Epithelial cell of prostate (primary cell): ENCODE data around the gene PTPRM.

Experiments used
- DNase-seq: peaks from one replicate; pipeline ENCODE4 v3.0.0-alpha.2; 2011; ENCODE audit warnings: low read depth, low spot score
- H3K27ac ChIP-seq: fragments of 450-650 bp; 2 replicates; pipeline ENCODE4 v1.5.1; 2017; ENCODE audit warnings: mild to moderate bottlenecking

The PTPRM gene

GRCh38 chr18:7824970-7825369 is 257.9 kb downstream of the PTPRM start:
- no peak overlapping the region for H3K27ac ChIP-seq
- no peak for DNase-seq

DNA sequence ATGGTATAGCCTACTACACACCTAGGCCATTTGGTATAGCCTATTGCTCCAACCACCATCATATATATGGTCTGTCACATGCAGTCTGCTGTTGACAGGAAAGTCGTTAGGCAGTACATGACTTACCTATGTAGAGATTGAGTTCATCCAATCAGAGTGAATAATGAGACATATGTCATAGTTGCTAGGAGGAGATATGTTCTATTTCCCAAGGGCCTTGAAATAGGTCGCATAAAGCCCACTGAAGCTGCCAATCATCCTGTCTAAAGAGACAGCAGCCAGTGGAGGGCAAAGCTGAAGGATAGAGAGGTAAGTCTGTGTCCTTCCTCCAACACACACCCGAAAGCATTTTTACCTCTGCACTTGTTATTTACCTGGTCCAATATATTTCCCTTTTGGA is 263.4 kb downstream of the PTPRM start:
- H3K27ac ChIP-seq: no peak overlapping the region
- no peak for DNase-seq

GRCh38 chr18:7839548-7839947 is 272.4 kb downstream of the PTPRM start:
- H3K27ac ChIP-seq: no peak overlapping the region
- DNase-seq: no peak

GRCh38 chr18:7840411-7840810 is 273.3 kb downstream of the PTPRM start:
- H3K27ac ChIP-seq: no peak overlapping the region
- DNase-seq: no peak

DNA sequence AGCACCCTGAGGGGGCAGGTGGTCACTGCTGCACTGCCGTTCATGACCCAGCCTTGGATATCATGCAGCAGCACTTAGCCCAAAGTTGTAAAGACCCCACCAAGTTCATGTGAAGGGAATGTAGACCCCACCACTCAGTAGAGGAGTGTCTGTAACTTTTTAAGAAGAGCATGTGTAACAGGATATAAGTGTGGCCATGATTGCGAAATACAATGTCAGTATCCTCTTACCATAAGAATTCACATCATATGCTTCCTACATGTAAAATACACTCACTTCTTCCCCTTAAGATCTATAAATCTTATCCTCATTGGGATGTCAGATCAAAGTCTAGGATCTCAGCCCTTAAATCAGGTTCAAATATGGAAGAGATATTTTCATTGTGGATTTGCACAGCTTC is 276.9 kb downstream of the PTPRM start:
- DNase-seq: peak; percentile 14

DNA sequence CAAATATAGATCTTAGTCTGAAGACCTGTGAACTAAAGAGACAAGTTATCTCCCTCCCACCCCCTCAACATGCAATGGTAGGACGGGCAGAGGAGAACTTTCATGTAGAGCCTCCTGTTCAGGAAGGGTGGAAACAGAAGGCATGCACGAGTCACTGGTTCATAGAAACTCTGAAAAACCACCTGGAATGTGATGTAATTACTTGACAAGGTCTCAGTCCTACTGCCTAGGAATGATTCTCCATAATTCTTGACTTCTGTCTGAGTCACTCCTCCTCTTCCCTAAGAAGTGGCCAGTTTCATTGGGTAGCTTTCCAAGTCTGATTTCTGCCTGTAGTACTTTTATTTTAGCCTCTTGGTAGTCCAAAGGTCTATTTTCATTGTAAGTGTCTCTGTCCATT is 277.3 kb downstream of the PTPRM start:
- peak overlapping the region; percentile 82 for H3K27ac ChIP-seq

More for the DNA sequence above, 276.9 kb downstream of the PTPRM start:
- H3K27ac ChIP-seq: peak overlapping the region; percentile 82

GRCh38 chr18:7846335-7846734 is 279.2 kb downstream of the PTPRM start:
- DNase-seq: no peak
- H3K27ac ChIP-seq: no peak overlapping the region

More for the DNA sequence above, 277.3 kb downstream of the PTPRM start:
- peak; percentile 67 for DNase-seq

DNA sequence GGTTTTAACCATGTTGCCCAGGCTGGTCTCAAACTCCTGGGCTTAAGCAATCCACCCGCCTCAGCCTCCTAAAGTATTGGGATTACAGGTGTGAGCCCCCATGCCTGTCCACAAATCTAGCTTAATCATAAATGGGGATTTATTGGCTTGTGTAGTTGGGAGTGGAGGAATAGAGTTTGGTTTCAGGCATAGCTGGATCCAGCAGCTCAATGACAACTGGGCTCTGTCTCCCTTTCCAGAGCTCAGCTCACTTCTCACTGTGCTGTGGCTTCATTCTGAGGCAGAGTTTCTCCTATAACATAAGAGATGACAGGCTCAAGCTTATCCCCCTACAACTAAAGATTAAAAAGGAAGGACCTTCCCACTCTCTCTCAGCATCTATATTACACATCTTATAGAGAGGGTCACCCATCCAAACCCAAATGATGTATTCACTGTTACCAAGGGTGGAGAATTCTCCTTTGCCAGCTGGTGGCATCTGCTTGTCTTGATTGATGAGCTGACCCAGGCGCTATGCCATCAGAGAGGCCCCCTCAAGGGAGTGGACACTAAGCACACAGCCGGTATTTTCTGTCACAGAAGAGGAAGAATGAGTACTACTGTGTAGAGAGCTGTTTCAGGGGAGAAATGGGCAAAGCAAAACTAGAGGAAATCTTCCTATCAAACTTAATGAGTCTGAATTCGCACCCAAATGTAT is 280.4 kb downstream of the PTPRM start:
- no peak overlapping the region for H3K27ac ChIP-seq
- DNase-seq: no peak

DNA sequence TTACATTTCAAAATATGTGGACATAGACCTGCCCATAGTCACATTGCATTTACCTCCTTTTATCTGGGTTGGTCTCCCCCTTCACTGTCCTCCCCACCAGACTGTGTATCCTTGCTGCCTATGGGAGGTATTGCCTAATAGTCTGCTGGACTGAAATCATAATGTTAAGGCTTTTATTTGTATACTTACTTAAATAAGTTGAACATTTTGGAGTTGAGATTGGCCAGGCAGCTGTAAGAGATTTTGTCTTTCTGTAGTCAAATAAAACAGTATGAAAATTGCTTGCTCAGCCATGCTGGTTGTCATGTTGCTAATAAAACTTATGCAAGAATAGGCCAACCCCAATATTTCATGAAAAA is 280.9 kb downstream of the PTPRM start:
- DNase-seq: no peak
- H3K27ac ChIP-seq: no peak overlapping the region

DNA sequence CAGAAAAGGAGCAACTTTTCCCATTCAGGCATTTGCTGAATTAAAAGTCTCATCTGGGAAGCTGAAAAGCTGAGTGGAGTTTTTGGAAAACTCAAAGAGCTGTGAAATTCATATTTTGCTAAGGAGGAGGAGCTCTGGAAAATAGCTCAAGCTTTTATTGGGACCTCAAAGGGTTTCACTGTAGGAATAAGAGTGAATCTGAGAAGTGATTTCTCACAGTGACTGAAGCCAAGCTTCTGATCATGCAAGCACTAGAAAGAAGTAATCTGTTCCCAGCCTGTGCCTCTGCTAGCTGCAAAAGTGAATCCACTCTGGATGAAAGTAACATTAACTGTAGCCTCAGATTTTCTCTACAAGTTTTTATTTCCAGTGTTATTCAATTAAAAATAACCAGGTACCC is 283.3 kb downstream of the PTPRM start:
- no peak for DNase-seq
- no peak overlapping the region for H3K27ac ChIP-seq

- H3K27ac ChIP-seq: no peak overlapping the region
- no peak for DNase-seq
Measured at GRCh38 chr18:7855028-7855427, 287.9 kb downstream of the PTPRM start.

DNA sequence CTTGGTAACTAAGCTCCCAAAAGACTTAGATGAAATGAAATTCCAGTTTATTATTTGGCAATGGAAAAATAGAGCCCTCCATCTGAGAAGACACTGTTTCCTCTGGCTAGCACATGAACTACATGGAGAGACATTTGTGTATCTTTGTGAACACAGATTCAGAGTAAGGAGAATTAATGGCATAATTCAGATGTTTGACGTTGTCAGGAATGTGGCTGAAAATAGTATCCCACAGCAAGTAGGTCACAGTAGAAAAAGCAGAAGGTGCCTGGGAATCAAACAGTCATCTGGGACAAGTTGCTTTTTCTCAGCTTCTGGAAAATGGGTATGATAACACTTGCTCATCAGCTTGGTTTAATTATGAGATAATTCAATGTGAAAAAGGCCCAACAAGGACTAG is 288.6 kb downstream of the PTPRM start:
- H3K27ac ChIP-seq: peak overlapping the region; percentile 12
- DNase-seq: no peak

- peak overlapping the region; percentile 12 for H3K27ac ChIP-seq
- DNase-seq: no peak
Measured at GRCh38 chr18:7856116-7856515, 289.0 kb downstream of the PTPRM start.

- H3K27ac ChIP-seq: peak overlapping the region; percentile 12
- DNase-seq: no peak
Measured at GRCh38 chr18:7856733-7857132, 289.6 kb downstream of the PTPRM start.

- no peak overlapping the region for H3K27ac ChIP-seq
- no peak for DNase-seq
Measured at GRCh38 chr18:7857562-7857961, 290.4 kb downstream of the PTPRM start.

DNA sequence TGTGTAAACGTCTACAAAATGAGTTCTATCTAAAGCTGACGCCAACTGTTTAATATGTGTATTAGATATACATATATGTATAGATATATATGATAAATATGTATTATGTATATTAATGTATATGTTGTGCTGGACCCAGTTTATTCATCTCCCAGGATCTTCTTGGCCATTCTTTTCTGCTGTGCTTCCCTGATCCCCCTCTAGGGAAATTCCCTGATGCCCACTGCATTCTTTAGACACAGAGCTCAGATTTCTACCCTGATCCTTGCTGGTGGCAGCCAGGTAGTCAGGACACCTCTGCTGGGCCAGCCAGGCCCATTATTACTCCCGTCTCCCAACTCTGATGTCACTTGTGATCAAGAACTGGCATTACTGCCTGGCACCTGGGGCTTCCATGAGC is 292.0 kb downstream of the PTPRM start:
- H3K27ac ChIP-seq: no peak overlapping the region
- DNase-seq: no peak

DNA sequence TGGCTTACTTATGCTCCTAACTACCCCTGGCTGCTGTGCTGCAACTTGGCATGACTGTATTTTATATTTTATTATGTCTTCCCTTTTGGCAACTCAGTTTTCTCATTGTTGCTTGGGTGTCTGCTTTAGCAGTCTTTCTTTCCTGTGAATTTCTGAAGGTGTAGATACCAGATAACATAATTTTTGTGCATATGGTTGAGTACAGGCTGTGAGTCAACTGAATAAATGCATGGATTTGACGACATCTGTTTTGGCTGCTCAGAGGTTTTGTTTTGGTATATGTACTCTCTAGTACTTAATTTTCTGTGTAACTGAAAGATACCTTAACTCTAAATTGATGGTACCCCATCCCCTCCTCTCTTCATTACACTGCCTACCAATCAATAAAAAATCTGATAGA is 303.1 kb downstream of the PTPRM start:
- H3K27ac ChIP-seq: peak overlapping the region; percentile 93
- DNase-seq: no peak

DNA sequence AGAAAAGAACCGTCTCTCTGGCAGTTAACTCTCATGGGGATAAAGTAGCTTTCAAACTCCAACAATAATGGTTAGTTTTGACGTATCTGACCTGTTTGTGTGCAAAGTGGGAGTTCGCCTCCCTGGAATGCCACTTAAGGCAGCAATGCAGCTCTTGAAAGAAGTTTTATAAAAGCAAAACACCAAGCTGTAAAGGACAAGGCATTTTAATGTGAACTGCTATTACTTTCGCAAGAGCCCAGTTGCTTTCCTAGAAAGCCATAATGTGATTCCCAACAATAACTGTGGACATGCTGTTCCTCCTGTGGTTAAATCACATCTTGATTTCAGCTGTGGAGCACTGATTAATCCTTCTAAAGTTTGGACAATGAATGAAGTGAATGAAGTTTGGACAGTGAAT is 303.7 kb downstream of the PTPRM start:
- peak overlapping the region; percentile 93 for H3K27ac ChIP-seq
- no peak for DNase-seq

DNA sequence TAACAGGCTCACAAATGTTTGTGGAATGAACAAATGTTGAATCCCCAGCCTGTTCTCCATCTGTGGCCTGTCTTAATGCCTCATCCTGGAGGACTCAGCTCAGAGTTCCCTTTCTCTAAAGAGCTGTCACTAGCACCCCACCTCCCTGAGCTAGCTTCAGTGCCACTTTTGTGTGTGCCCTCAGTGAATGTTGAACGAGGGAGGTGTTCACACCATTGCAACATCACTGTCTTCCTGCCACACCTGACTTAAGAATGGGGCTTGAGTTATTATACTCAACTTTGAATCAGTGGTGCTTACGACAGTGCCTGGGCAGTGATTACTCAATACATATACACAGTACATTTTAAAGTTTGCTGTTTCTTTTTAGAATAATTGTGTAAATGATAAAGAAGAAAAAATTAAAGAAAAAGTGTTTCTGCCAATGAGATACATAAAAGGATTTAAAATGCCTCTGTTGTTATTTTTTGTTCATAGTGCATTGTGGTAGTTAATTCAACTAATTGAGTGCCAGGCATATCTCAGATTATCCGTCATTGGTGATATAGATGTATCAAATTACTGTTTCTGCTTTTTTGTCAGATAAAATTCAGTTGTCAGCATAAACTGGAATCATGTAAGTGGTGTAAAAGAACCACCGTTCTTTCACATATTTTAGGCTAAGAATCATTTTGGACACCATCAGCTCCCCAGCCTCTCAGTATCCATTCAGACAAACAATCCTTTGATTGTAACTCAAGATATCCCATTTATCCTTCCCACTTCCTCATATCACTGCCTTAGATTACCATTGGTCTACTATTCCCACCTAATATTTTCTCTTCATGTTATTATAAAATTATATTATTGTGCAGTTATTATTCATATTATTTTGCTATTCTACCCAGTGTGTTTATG is 304.7 kb downstream of the PTPRM start:
- DNase-seq: peak; percentile 70
- H3K27ac ChIP-seq: peak overlapping the region; percentile 93

DNA sequence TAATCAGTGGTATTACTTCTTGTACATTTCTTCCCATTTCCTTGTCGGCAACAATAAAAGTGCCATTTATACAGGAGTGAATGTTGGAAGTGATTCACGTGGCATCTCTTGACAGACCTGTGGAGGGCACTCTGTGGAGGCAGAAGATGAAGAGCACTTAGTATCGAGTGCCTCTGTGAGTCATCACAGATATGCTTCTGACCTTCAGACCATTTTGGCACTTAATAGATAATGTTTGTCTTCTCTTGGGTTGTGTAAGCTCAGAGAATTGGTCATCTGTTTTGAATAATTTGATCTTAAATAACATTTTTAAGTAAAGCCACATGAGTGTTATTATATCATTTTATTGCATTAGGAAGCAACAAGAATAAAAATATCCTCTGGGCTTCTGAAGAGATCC is 305.5 kb downstream of the PTPRM start:
- DNase-seq: peak; percentile 49
- peak overlapping the region; percentile 93 for H3K27ac ChIP-seq

- no peak for DNase-seq
- H3K27ac ChIP-seq: peak overlapping the region; percentile 93
Measured at GRCh38 chr18:7873316-7873715, 306.2 kb downstream of the PTPRM start.
